Subcutaneous preadipocyte (primary cell): ENCODE measurements around the gene POLR3E. TPM values are rescaled to one million over a fixed set of nuclear protein-coding genes. Genes with fewer than 3 reads are reported as not detected.

ENCODE experiments used
- total RNA-seq: library from RNA; depleted of rRNA; stranded (reverse); fragments of >200 nt; gene quantifications from 2 replicates; pipeline ENCODE4 v1.2.3, GENCODE V29; 2012

The POLR3E gene, protein sequence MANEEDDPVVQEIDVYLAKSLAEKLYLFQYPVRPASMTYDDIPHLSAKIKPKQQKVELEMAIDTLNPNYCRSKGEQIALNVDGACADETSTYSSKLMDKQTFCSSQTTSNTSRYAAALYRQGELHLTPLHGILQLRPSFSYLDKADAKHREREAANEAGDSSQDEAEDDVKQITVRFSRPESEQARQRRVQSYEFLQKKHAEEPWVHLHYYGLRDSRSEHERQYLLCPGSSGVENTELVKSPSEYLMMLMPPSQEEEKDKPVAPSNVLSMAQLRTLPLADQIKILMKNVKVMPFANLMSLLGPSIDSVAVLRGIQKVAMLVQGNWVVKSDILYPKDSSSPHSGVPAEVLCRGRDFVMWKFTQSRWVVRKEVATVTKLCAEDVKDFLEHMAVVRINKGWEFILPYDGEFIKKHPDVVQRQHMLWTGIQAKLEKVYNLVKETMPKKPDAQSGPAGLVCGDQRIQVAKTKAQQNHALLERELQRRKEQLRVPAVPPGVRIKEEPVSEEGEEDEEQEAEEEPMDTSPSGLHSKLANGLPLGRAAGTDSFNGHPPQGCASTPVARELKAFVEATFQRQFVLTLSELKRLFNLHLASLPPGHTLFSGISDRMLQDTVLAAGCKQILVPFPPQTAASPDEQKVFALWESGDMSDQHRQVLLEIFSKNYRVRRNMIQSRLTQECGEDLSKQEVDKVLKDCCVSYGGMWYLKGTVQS
- 19.5 and 36.2 TPM in 2 replicates for total RNA-seq

DNA sequence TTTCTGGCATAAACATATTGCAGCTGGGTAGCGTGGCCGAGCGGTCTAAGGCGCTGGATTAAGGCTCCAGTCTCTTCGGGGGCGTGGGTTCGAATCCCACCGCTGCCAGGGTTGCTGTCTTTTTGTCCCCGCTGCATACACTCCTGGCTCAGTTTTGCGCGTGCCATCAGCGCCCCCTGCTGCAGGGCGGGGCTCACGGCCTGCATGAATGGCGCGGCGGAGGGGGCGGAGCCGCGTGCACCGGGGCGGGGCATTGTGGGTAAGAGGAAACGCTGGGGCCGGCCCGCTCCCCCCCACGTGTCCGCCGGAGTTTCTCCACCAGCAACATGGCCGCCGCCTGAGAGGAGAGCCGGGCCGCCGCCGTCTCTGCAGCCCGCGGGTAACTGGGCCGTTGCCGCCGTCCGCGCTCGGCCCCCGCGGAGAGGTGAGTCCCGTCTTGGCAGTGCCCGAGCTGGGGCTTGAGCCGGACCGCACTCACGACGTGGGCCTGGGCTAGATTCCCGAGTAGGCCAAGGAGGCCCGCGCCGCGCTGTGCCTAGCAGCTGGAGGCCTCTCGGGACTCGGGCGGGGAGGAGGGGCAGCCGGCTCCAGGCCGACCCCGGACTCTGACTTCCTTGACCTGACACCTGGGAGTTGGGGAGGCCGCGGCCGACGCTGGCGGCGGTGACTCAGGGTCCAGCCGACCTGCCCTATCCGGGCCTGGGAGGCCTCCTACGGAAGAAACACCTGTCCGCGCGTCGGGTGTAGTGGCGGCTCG is at the start of gene POLR3E:
Gene POLR3E, plus strand, starts transcription at position 296 of the 757 bp plus-strand sequence. CDS start 5,560 bp downstream, outside the sequence.

GRCh38 chr16:22374311-22375116 is 77.3 kb downstream of the POLR3E start, which contains the start of gene CDR2:
Gene CDR2 (minus strand): TSS chr16:22374619. CDS start chr16:22374309, 310 bp downstream.

Other genes starting within 250 kb of the POLR3E start
- gene VWA3A, start 204.9 kb upstream of the POLR3E start, total RNA-seq: 0.20 and 0.37 TPM in 2 replicates
- gene SDR42E2, start 134.9 kb upstream of the POLR3E start, total RNA-seq: under 0.01 TPM in 2 replicates
- gene EEF2K, start 91.1 kb upstream of the POLR3E start, total RNA-seq: 45.2 and 63.3 TPM in 2 replicates
- 13.2 and 21.3 TPM in 2 replicates for gene CDR2, start 77.2 kb downstream of the POLR3E start, total RNA-seq
- 92.2 and 135 TPM in 2 replicates for gene NPIPB5, start 213.5 kb downstream of the POLR3E start, total RNA-seq